Neural crest cell (in vitro differentiated cells): ENCODE data around the gene RHEBL1. TPM values are rescaled to one million over a fixed set of nuclear protein-coding genes. Genes with fewer than 3 reads are reported as not detected.
A peak's percentile ranks its signal among the peaks of the same experiment; 100 is the strongest.

Experiments
- DNase-seq: peaks from one replicate; pipeline ENCODE4 v3.0.0; 2021; ENCODE audit warnings: low read depth, mixed read lengths, low spot score
- H3K27ac Mint-ChIP-seq: one replicate; pipeline ENCODE4 v1.8.0; 2021; ENCODE audit warnings: mild to moderate bottlenecking, mixed read lengths; ENCODE audit not compliant: unreplicated experiment
- H3K27me3 Mint-ChIP-seq: 2 replicates; pipeline ENCODE4 v1.8.0; 2021; ENCODE audit warnings: low read depth, mild to moderate bottlenecking, mixed read lengths
- H3K36me3 Mint-ChIP-seq: 2 replicates; pipeline ENCODE4 v1.8.0; 2021; ENCODE audit warnings: low read depth, mild to moderate bottlenecking, mixed read lengths
- H3K4me1 Mint-ChIP-seq: 2 replicates; pipeline ENCODE4 v1.8.0; 2021; ENCODE audit warnings: mixed read lengths
- H3K4me3 Mint-ChIP-seq: one replicate; pipeline ENCODE4 v1.8.0; 2021; ENCODE audit warnings: mild to moderate bottlenecking, mixed read lengths
- H3K9me3 Mint-ChIP-seq: 2 replicates; pipeline ENCODE4 v1.8.0; 2021; ENCODE audit warnings: mixed read lengths
- total RNA-seq: library from RNA; stranded (reverse); gene quantifications from 2 replicates; pipeline ENCODE4 v1.2.1, GENCODE V29; 2021
- TF ChIP-seq, protein P1 (sequence below): fragments of 200-600 bp; sonication (generic); conservative IDR thresholded peaks from 2 replicates; pipeline ENCODE4 v1.5.0; 2021; ENCODE audit warnings: antibody characterized with exemption, mild to moderate bottlenecking

RHEBL1 gene
- total RNA-seq, 1 donor from 2014 or later, result 2.1 TPM

DNA sequence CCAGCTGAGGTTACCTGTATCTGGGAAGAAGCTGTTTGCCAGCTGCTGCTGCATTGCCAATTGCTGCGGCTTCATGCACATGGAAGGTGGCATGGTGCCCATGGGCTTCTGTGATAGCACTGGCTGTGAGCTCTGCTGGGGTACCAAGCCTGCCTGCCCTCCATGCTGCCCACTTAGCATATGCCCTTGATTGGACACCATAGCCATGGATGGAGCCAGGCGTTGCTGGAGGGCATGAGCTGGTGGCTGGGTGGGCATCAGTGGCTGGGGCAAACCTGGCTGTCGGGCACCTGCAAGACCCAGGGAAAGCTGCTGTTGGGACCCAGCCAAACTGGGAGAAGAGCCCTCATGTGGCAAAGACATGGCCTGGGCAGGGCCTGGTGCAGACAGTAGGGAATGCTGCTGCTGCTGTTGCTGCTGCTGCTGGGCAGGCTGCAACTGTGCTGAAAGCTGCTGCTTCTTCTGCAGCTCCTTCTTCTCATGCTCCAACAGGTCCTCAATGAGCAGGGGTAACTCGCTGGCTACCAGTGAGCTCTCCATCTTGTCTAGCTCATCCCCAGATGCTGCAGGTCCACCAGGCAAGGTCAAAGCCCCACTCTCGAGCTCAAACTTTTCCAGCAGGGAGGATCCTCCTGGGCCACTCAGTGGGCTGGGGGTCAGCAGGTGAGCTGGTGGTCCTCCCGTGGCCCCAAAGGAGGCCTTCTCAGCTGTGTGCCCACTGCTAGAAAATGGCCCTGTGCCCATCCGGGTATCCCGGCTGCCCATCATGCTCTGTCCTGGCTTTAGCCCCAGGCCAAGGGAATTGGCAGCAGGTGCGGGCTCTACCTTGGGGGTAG is 32.5 kb downstream of the RHEBL1 start:
- H3K27me3 Mint-ChIP-seq, result no peaks in the 10 kb centered on the region
- H3K9me3 Mint-ChIP-seq, result no peaks in the 10 kb centered on the region
- H3K27ac Mint-ChIP-seq, result no peak overlapping the region
- TF ChIP-seq, protein P1, sequence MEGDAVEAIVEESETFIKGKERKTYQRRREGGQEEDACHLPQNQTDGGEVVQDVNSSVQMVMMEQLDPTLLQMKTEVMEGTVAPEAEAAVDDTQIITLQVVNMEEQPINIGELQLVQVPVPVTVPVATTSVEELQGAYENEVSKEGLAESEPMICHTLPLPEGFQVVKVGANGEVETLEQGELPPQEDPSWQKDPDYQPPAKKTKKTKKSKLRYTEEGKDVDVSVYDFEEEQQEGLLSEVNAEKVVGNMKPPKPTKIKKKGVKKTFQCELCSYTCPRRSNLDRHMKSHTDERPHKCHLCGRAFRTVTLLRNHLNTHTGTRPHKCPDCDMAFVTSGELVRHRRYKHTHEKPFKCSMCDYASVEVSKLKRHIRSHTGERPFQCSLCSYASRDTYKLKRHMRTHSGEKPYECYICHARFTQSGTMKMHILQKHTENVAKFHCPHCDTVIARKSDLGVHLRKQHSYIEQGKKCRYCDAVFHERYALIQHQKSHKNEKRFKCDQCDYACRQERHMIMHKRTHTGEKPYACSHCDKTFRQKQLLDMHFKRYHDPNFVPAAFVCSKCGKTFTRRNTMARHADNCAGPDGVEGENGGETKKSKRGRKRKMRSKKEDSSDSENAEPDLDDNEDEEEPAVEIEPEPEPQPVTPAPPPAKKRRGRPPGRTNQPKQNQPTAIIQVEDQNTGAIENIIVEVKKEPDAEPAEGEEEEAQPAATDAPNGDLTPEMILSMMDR, result no peak
- no peak overlapping the region for H3K4me3 Mint-ChIP-seq
- no peak for DNase-seq
- H3K4me1 Mint-ChIP-seq, result no peaks in the 10 kb centered on the region
- H3K36me3 Mint-ChIP-seq, result no peaks in the 10 kb centered on the region

DNA sequence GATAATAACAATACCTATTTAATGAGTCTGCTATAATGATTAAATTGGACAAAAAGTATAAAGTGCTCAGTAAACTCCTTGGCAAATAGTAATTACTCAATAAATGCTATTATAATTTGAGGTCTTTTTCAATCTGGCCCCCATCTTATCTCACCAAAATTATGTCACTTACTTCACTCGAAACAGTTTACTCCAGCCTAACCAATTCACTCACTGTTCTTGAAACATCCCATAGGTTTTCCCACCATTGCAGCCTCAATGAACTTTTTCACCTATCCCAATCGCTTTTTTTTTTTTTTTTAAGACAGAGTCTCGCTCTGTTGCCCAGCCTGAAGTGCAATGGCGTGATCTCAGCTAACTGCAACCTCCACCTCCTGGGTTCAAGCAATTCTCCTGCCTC is 33.8 kb downstream of the RHEBL1 start:
- no peaks in the 10 kb centered on the region for H3K36me3 Mint-ChIP-seq
- H3K4me1 Mint-ChIP-seq, result no peaks in the 10 kb centered on the region

DNA sequence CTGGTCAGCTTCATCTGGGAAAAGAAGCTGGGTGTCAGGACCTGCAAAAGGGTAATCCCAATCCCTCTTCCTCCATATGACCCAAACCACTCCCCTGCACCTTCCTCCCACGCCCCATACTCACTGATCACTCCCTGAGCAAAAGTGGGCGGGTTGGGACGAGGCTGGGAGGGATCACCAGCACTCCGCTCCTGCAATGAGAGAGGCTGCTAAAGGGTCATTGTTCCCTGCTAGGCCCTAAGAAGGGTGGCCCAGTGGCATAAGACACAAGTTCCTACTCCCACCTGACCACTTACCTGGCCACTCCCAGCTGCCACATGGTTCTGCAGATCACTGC is 35.5 kb downstream of the RHEBL1 start:
- no peak overlapping the region for H3K27ac Mint-ChIP-seq
- no peaks in the 10 kb centered on the region for H3K9me3 Mint-ChIP-seq
- H3K36me3 Mint-ChIP-seq, result peaks cover 4% of the 10 kb centered on the region
- TF ChIP-seq, protein P1, result no peak
- DNase-seq, result no peak
- no peaks in the 10 kb centered on the region for H3K27me3 Mint-ChIP-seq
- H3K4me3 Mint-ChIP-seq, result no peak overlapping the region
- no peaks in the 10 kb centered on the region for H3K4me1 Mint-ChIP-seq

More for the DNA sequence above, 33.8 kb downstream of the RHEBL1 start:
- H3K27me3 Mint-ChIP-seq, result no peaks in the 10 kb centered on the region
- DNase-seq, result no peak
- H3K9me3 Mint-ChIP-seq, result no peaks in the 10 kb centered on the region
- TF ChIP-seq, protein P1, result no peak
- H3K27ac Mint-ChIP-seq, result no peak overlapping the region
- no peak overlapping the region for H3K4me3 Mint-ChIP-seq

DNA sequence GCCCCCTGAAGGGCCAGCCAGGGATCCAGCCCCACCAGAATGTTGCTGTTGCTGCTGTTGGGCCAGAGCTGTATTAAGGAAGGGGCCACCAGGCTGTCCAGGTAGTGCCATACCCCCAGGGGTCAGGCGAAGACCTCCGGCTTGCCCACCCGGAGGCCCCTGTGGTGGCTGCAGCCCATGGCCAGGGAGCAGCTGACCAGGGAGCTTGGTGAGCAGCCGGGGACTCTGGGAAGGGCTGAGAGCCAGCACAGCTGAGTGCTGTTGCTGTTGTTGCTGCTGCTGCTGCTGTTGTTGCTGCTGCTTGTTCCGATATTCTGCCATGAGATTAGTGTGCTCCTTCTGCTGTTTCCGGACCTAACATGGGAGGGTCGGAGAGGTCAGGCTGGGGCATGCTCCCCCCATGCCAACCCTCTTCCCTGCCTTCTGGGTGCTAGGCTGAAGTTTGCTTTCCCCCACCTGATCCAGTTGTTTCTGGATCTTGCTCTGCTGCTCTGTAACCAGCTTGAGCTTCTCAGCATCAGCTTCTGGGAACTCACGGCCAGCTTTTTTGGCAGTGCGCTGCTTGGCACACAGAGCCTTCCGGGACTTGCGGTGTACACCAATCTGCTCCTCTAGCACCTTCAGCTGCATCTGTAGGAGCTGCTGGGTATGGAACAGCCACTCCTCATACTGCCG is 36.0 kb downstream of the RHEBL1 start:
- no peaks in the 10 kb centered on the region for H3K27me3 Mint-ChIP-seq
- H3K36me3 Mint-ChIP-seq, result peaks cover 4% of the 10 kb centered on the region
- no peak overlapping the region for H3K4me3 Mint-ChIP-seq
- no peak for DNase-seq
- TF ChIP-seq, protein P1, result no peak
- no peaks in the 10 kb centered on the region for H3K4me1 Mint-ChIP-seq
- H3K27ac Mint-ChIP-seq, result peak overlapping the region; percentile 84
- H3K9me3 Mint-ChIP-seq, result no peaks in the 10 kb centered on the region

DNA sequence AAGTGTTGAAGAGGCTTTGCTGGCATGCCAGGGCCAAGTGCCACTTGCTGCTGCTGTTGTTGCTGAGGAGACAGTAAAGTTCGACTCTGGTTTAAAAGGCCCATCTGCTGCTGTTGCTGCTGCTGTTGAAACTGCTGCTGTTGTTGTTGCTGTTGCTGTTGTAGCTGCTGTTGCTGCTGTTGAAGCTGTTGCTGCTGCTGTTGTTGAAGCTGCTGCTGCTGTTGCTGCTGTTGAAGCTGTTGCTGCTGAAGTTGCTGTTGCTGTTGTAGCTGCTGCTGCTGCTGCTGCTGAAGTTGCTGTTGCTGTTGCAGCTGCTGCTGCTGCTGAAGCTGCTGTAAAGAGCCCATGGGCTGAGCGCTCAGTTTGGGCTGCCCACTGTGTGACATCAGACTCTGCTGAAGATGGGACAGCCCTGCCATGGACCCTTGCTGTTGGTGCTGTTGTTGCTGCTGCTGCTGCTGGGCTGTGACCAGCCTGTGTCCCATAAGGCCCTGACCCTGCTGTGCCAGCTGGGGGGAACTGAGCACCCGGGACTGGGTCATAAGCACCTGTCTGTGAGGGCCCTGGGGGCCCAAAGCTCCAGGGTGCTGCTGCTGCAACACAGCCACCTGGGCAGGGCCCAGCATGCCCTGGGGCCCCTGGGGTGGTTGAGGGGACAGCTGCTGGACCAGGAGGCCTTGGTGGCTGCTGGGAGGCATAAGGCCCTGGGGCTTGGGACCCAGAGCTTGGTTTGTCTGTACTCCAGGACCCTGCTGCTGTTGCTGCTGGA is 36.9 kb downstream of the RHEBL1 start:
- TF ChIP-seq, protein P1, result no peak
- peaks cover 6% of the 10 kb centered on the region for H3K36me3 Mint-ChIP-seq
- H3K27me3 Mint-ChIP-seq, result no peaks in the 10 kb centered on the region
- no peak overlapping the region for H3K4me3 Mint-ChIP-seq
- no peak for DNase-seq
- no peak overlapping the region for H3K27ac Mint-ChIP-seq
- H3K9me3 Mint-ChIP-seq, result no peaks in the 10 kb centered on the region
- H3K4me1 Mint-ChIP-seq, result no peaks in the 10 kb centered on the region
